ENCODE measurements around the gene WWC2. TPM values are rescaled to one million over a fixed set of nuclear protein-coding genes. Genes with fewer than 3 reads are reported as not detected.

Gene WWC2
- total and polyA plus RNA-seq, 2 donors (not counting 3 experiments of a cell fraction or from before 2014, with no cell fraction given), result 12.9 to 52.2 TPM

- Histone ChIP-seq H3K4me3 (replicated peaks in 1 of 3; ENCODE audit: insufficient read depth in 1 of 3, low read depth in 1 of 3, low read length in 3 of 3) (no peak overlapping the region), H3K27ac (ENCODE audit: insufficient read depth, low read depth, low read length) (no peak overlapping the region), H3K36me3 (ENCODE audit: control insufficient read depth in 2 of 2, extremely low read depth in 1 of 2, insufficient read depth in 2 of 2, low read length in 2 of 2) (no peaks in the 10 kb centered on the region), H3K27me3 (ENCODE audit: control insufficient read depth in 2 of 2, insufficient read depth in 2 of 2, low read length in 2 of 2) (peaks cover 0 to 2% of the 10 kb centered on the region in 2 experiments), H3K79me2 (ENCODE audit: control insufficient read depth, insufficient read depth, low read length) (no peaks in the 10 kb centered on the region), H3K9me1 (replicated peaks; ENCODE audit: control insufficient read depth, extremely low read depth, insufficient read depth, low read length) (no peaks in the 10 kb centered on the region), H4K20me1 (replicated peaks; ENCODE audit: control insufficient read depth, extremely low read depth, insufficient read depth, low read length) (no peaks in the 10 kb centered on the region), H3K4me2 (ENCODE audit: insufficient read depth, low read length) (no peak overlapping the region), H3K4me1 (ENCODE audit: control insufficient read depth, extremely low read depth, insufficient read depth, low read length) (peaks cover 22% of the 10 kb centered on the region), H3K9me3 (replicated peaks; ENCODE audit: control insufficient read depth, insufficient read depth, low read length) (no peaks in the 10 kb centered on the region), H3K9ac (replicated peaks; ENCODE audit: extremely low read depth, insufficient read depth, low read length) (no peak overlapping the region), H2AFZ (ENCODE audit: low read depth, low read length) (no peak overlapping the region)
- intact Hi-C loops (cut with micrococcal nuclease) (no loop called here), dilution Hi-C loops (cut with MboI; ENCODE audit: extremely low pct_ligation_motif_present, low sequenced_read_pairs) (no loop called here)
- BruUV-seq (replicated peaks), result no TSS peak
- no peak for FAIRE-seq
- TF ChIP-seq MAX (IDR thresholded peaks at IDR 0.05; ENCODE audit: insufficient read depth, insufficient read length) (no peak), POLR2AphosphoS5 (IDR thresholded peaks at IDR 0.05; ENCODE audit: insufficient read depth, low read depth, low read length) (no peak), EZH2 (IDR thresholded peaks at IDR 0.05; ENCODE audit: borderline replicate concordance, low read depth, low read length, severe bottlenecking) (no peak), JUN (IDR thresholded peaks at IDR 0.05; ENCODE audit: borderline replicate concordance, insufficient read depth, insufficient read length, low read depth) (no peak), POLR2A (IDR thresholded peaks at IDR 0.05; ENCODE audit: low read depth, low read length) (no peak), CTCF (IDR thresholded peaks at IDR 0.05; ENCODE audit: extremely low read depth in 1 of 2, insufficient read depth in 1 of 2, low read depth in 1 of 2, low read length in 2 of 2) (no peak), FOS (IDR thresholded peaks at IDR 0.05; ENCODE audit: borderline replicate concordance, insufficient read depth, low read length) (no peak), MYC (IDR thresholded peaks at IDR 0.05; ENCODE audit: low read depth, low read length) (no peak), GATA2 (IDR thresholded peaks at IDR 0.05; ENCODE audit: insufficient read depth, insufficient read length, low read depth, low read length) (no peak)
- no peak for DNase-seq (ENCODE audit: low read depth, low spot score)
- ChIA-PET CTCF (interaction anchor here (0.7 kb wide), 1 partner anchor 9 kb away, joined by 3 read pairs; no protein-coding TSS in a partner anchor), POLR2A (no interaction called here)
Measured at GRCh38 chr4:183352546-183352945, 253.5 kb downstream of the WWC2 start.

Data from endothelial cell of umbilical vein (primary cell).